HG03521 (cell line): ENCODE data around the gene SEC16A.
A peak's percentile ranks its signal among the peaks of the same experiment; 100 is the strongest.

ENCODE experiments used
- ATAC-seq: cut with Tn5 transposase; IDR thresholded peaks from one replicate; pipeline ENCODE4 v1.9.1; 2021; ENCODE audit warnings: mild to moderate bottlenecking, moderate library complexity; ENCODE audit not compliant: unreplicated experiment

The SEC16A gene

GRCh38 chr9:136442265-136442664 is 40.6 kb downstream of the SEC16A start:
- no peak for ATAC-seq

GRCh38 chr9:136441681-136442245 is 41.1 kb downstream of the SEC16A start:
- no peak for ATAC-seq

GRCh38 chr9:136441191-136441680 is 41.6 kb downstream of the SEC16A start:
- ATAC-seq = no peak

- ATAC-seq = peak; percentile 64
These were observed 43.1 kb downstream of the SEC16A start, which contains the start of gene INPP5E for GRCh38 chr9:136439481-136440408. Gene INPP5E, minus strand, starts transcription at chr9:136439845. Its CDS starts 426 bp downstream, at chr9:136439419.

GRCh38 chr9:136438548-136439480 is 44.0 kb downstream of the SEC16A start:
- peak; percentile 37 for ATAC-seq

GRCh38 chr9:136437839-136438547 is 44.8 kb downstream of the SEC16A start:
- ATAC-seq = no peak

GRCh38 chr9:136437430-136437829 is 45.4 kb downstream of the SEC16A start:
- no peak for ATAC-seq

- no peak for ATAC-seq
These were observed 46.7 kb downstream of the SEC16A start for GRCh38 chr9:136436055-136436634.

- no peak for ATAC-seq
These were observed 48.2 kb downstream of the SEC16A start for GRCh38 chr9:136434580-136435169.

GRCh38 chr9:136433849-136434579 is 48.8 kb downstream of the SEC16A start:
- ATAC-seq = no peak

GRCh38 chr9:136433043-136433715 is 49.7 kb downstream of the SEC16A start:
- ATAC-seq = no peak

GRCh38 chr9:136432591-136432990 is 50.2 kb downstream of the SEC16A start:
- no peak for ATAC-seq

GRCh38 chr9:136431782-136432350 is 51.0 kb downstream of the SEC16A start:
- ATAC-seq = no peak

GRCh38 chr9:136430588-136431234 is 52.1 kb downstream of the SEC16A start:
- no peak for ATAC-seq

GRCh38 chr9:136429683-136430491 is 53.0 kb downstream of the SEC16A start:
- ATAC-seq = no peak

- ATAC-seq = no peak
These were observed 53.7 kb downstream of the SEC16A start for GRCh38 chr9:136429075-136429628.
